Stomach (tissue), 9 donors: Measurements from ENCODE around the gene SSBP3. TPM values are rescaled to one million over a fixed set of nuclear protein-coding genes. Genes with fewer than 3 reads are reported as not detected.

Experiments used
- DNase-seq, 2 donors: peaks; one replicate each; pipeline versions ENCODE4 v3.0.0 to v3.0.0-alpha.2; 2013 to 2019
- H3K27ac ChIP-seq, 5 donors: fragments of 200-600 bp in 4 of 5; sonication (generic) in 4 of 5; one replicate each; pipeline ENCODE4 v1.5.1; 2013 to 2019; ENCODE audit warnings: mild to moderate bottlenecking in 1 of 5, moderate library complexity in 1 of 5
- H3K27me3 ChIP-seq, 3 donors: fragments of 200-600 bp; sonication (generic); one replicate each; pipeline ENCODE4 v1.5.1; 2017 to 2019; ENCODE audit warnings: mixed run types in 1 of 3
- H3K36me3 ChIP-seq, 4 donors: fragments of 200-600 bp; sonication (generic); 1 replicate in 3 of 4; 2 replicates in 1 of 4; pipeline ENCODE4 v1.5.1; 2016 to 2019
- H3K4me1 ChIP-seq, 4 donors: fragments of 200-600 bp; sonication (generic); one replicate each; pipeline ENCODE4 v1.5.1; 2016 to 2019
- H3K4me3 ChIP-seq, 4 donors: fragments of 200-600 bp; sonication (generic) in 3 of 4; one replicate each; pipeline ENCODE4 v1.5.1; 2016 to 2019; ENCODE audit warnings: mild to moderate bottlenecking in 1 of 4
- H3K9me3 ChIP-seq, 4 donors: fragments of 200-600 bp; sonication (generic); one replicate each; pipeline ENCODE4 v1.5.1; 2016 to 2019
- CTCF ChIP-seq, 7 experiments: fragments of 450-650 bp in 4 of 7; fragments of 200-600 bp in 3 of 7; sonication (generic) in 3 of 7; IDR thresholded peaks; one replicate each; pipeline ENCODE4 v1.5.1; 2016 to 2019; ENCODE audit warnings: antibody characterized with exemption in 7 of 7, control low read depth in 2 of 7, mild to moderate bottlenecking in 1 of 7
- EP300 ChIP-seq: sonication (generic); formaldehyde crosslinking; IDR thresholded peaks from one replicate; pipeline ENCODE4 v1.6.1; 2017; ENCODE audit warnings: antibody characterized with exemption
- POLR2A ChIP-seq, 4 donors: fragments of 450-650 bp; IDR thresholded peaks; one replicate each; pipeline ENCODE4 v1.6.1; 2016; ENCODE audit warnings: antibody characterized with exemption in 4 of 4, control low read depth in 2 of 4, mild to moderate bottlenecking in 1 of 4, moderate library complexity in 1 of 4
- POLR2AphosphoS5 ChIP-seq, 3 donors: sonication (generic); formaldehyde crosslinking; IDR thresholded peaks; one replicate each; pipeline ENCODE4 v1.6.1; 2016; ENCODE audit warnings: antibody characterized with exemption in 3 of 3
- WGBS, 5 donors: extraction: QIAGEN DNeasy Blood & Tissue Kit in 3 of 5; methylation state at CpG; one replicate each; pipeline versions ENCODE4 v1.1.5 to v1.1.7; 2013 to 2018; 5-methylcytosine and 5-hydroxymethylcytosine counted together
- intact Hi-C: fragments of 100-400 bp; cut with DNase I; formaldehyde crosslinking; loops from one replicate; pipeline ENCODE4 v1.15.1; 2023; ENCODE audit warnings: low total_unique reads
- polyA plus RNA-seq, 3 donors: library from polyadenylated mRNA; stranded (reverse); fragments of 200-250 nt; gene quantifications; one replicate each; pipeline ENCODE4 v1.2.3, GENCODE V29; 2013
- total RNA-seq, 5 donors: library from RNA; depleted of rRNA; stranded (reverse); fragments of >200 nt; gene quantifications; one replicate each; pipeline versions ENCODE4 v1.1.0 to v1.2.3, GENCODE V29; 2014 to 2016
- donor health status: healthy with polysubstance abuse.
- donor health status: Bipolar disorder and iron deficiency.
- donor health status: healthy.

The SSBP3 gene
- total and polyA plus RNA-seq, 8 donors = 4.3 to 100 (median 38.1) TPM

- peaks cover 0 to 10% (median 2%) of the 10 kb centered on the region in 4 donors for H3K36me3 ChIP-seq
- peaks cover 76 to 94% (median 82%) of the 10 kb centered on the region in 4 donors for H3K4me1 ChIP-seq
- H3K9me3 ChIP-seq = no peaks in the 10 kb centered on the region
- H3K27ac ChIP-seq = peak overlapping the region; percentile 33 to 65 (median 46)
- intact Hi-C loops = no loop called here
- H3K4me3 ChIP-seq = no peak overlapping the region
- no peak for DNase-seq
- TF ChIP-seq POLR2AphosphoS5 (IDR thresholded peaks at IDR 0.05) = no peak
- no peaks in the 10 kb centered on the region for H3K27me3 ChIP-seq
- 33 to 60% (median 38%) methylated on average over 4 of the region's 4 CpGs for WGBS, 5 donors
These were observed 34.3 kb downstream of the SSBP3 start for GRCh38 chr1:54371942-54372275.

- intact Hi-C loops = no loop called here
- H3K36me3 ChIP-seq = peaks cover 0 to 10% (median 2%) of the 10 kb centered on the region in 4 donors
- TF ChIP-seq CTCF (IDR thresholded peaks at IDR 0.05) (no peak), EP300 (no peak), POLR2AphosphoS5 (IDR thresholded peaks at IDR 0.05) (no peak), POLR2A (IDR thresholded peaks at IDR 0.05) (no peak)
- H3K27me3 ChIP-seq = no peaks in the 10 kb centered on the region
- peaks cover 71 to 94% (median 83%) of the 10 kb centered on the region in 4 donors for H3K4me1 ChIP-seq
- H3K4me3 ChIP-seq = no peak overlapping the region
- H3K9me3 ChIP-seq = no peaks in the 10 kb centered on the region
- 27 to 51% (median 32%) methylated on average over 15 to 17 of the region's 17 CpGs for WGBS, 5 donors
- DNase-seq = peak; percentile 61 to 63
- peak overlapping the region; percentile 33 to 65 (median 46) for H3K27ac ChIP-seq
These were observed 34.9 kb downstream of the SSBP3 start for GRCh38 chr1:54371038-54371941.

- DNase-seq = no peak
- WGBS, 5 donors = 45 to 66% (median 48%) methylated on average over 13 to 14 of the region's 14 CpGs
- no peak overlapping the region for H3K4me3 ChIP-seq
- H3K4me1 ChIP-seq = peaks cover 67 to 94% (median 83%) of the 10 kb centered on the region in 4 donors
- H3K27me3 ChIP-seq = no peaks in the 10 kb centered on the region
- H3K27ac ChIP-seq = peak overlapping the region; percentile 33 to 65 (median 46)
- H3K36me3 ChIP-seq = peaks cover 0 to 10% (median 2%) of the 10 kb centered on the region in 4 donors
- H3K9me3 ChIP-seq = no peaks in the 10 kb centered on the region
- no peak for TF ChIP-seq EP300
- TF ChIP-seq CTCF (IDR thresholded peaks at IDR 0.05) = no peak
- peak in 1 of 3 donors; percentile 21 for TF ChIP-seq POLR2AphosphoS5 (IDR thresholded peaks at IDR 0.05)
- no peak for TF ChIP-seq POLR2A (IDR thresholded peaks at IDR 0.05)
- intact Hi-C loops = no loop called here
These were observed 35.8 kb downstream of the SSBP3 start for GRCh38 chr1:54370287-54370989.

GRCh38 chr1:54367613-54368012, 38.6 kb downstream of the SSBP3 start:
- TF ChIP-seq CTCF (IDR thresholded peaks at IDR 0.05) (no peak), POLR2A (IDR thresholded peaks at IDR 0.05) (no peak), POLR2AphosphoS5 (IDR thresholded peaks at IDR 0.05) (no peak)
- WGBS, 5 donors = 28 to 83% (median 34%) methylated on average over 2 of the region's 2 CpGs; no CpG with 5 or more reads in 1 of the 5 donors

More at GRCh38 chr1:54367613-54368012, 38.6 kb downstream of the SSBP3 start:
- H3K27ac ChIP-seq = peak overlapping the region in 3 of 5 donors; percentile 1 to 16 (median 2)
- intact Hi-C loops = no loop called here
- H3K9me3 ChIP-seq = no peaks in the 10 kb centered on the region
- no peak for DNase-seq
- no peak overlapping the region for H3K4me3 ChIP-seq
- H3K27me3 ChIP-seq = no peaks in the 10 kb centered on the region
- H3K4me1 ChIP-seq = peaks cover 45 to 88% (median 77%) of the 10 kb centered on the region in 4 donors
- H3K36me3 ChIP-seq = peaks cover 0 to 10% (median 2%) of the 10 kb centered on the region in 4 donors
